ENCODE data around the gene MYO9B. TPM values are rescaled to one million over a fixed set of nuclear protein-coding genes. Genes with fewer than 3 reads are reported as not detected.

MYO9B gene
- total and polyA plus RNA-seq, 7 donors = 24.6 to 95.0 (median 48.2) TPM

DNA sequence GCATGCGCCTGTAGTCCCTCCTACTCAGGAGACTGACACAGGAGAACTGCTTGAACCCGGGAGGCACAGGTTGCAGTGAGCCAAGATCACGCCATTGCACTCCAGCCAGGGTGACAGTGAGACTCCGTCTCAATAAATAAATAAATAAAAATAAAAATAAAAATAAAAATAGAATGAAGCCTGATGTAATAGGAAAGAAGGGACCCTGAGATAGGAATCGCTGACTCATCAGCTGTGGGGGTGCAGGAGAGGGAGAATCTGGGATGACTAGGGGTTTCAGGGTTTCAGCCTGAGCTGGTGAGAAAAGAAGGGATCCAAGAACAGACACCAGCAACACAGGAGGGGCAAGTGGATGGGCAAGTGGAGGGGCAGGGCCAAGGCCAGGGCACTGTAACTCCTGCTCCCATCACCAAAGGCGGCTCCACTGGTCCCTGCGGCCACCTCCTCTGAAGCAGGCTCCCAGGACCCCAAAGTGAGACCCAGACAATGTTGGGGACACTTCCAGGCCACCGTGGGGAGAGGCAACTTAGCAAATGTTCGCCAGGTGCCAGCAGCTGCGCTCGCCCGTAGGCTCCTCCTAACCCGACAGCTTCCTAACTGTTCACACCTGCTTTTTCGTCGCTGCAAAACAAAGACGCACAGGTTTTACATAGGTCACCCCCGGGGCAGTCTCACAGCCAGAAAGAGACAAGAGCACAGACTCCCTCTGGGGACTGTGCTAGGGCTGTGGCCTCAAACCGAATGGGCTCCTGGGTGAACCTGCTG is 1.5 kb upstream of the MYO9B start:
- intact Hi-C loops (cut with DNase I) = no loop called here
- H3K36me3 ChIP-seq = peaks cover 0 to 14% (median 0%) of the 10 kb centered on the region in 4 donors
- TF ChIP-seq, protein P1, sequence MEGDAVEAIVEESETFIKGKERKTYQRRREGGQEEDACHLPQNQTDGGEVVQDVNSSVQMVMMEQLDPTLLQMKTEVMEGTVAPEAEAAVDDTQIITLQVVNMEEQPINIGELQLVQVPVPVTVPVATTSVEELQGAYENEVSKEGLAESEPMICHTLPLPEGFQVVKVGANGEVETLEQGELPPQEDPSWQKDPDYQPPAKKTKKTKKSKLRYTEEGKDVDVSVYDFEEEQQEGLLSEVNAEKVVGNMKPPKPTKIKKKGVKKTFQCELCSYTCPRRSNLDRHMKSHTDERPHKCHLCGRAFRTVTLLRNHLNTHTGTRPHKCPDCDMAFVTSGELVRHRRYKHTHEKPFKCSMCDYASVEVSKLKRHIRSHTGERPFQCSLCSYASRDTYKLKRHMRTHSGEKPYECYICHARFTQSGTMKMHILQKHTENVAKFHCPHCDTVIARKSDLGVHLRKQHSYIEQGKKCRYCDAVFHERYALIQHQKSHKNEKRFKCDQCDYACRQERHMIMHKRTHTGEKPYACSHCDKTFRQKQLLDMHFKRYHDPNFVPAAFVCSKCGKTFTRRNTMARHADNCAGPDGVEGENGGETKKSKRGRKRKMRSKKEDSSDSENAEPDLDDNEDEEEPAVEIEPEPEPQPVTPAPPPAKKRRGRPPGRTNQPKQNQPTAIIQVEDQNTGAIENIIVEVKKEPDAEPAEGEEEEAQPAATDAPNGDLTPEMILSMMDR (IDR thresholded peaks at IDR 0.05) = no peak
- TF ChIP-seq POLR2AphosphoS5 (IDR thresholded peaks at IDR 0.05) = no peak
- no peak for TF ChIP-seq POLR2A (IDR thresholded peaks at IDR 0.05)
- no peak for TF ChIP-seq EP300 (IDR thresholded peaks at IDR 0.05)
- peak overlapping the region in 3 of 4 donors; percentile 87 to 95 (median 90) for H3K27ac ChIP-seq
- no peak for DNase-seq
- H3K9me3 ChIP-seq = no peaks in the 10 kb centered on the region
- peaks cover 0 to 41% (median 35%) of the 10 kb centered on the region in 4 donors for H3K4me1 ChIP-seq
- no peaks in the 10 kb centered on the region for H3K27me3 ChIP-seq
- H3K4me3 ChIP-seq = peak overlapping the region; percentile 60 to 90 (median 76)
- 28 to 46% methylated on average over 18 of the region's 18 CpGs for WGBS, 2 donors

DNA sequence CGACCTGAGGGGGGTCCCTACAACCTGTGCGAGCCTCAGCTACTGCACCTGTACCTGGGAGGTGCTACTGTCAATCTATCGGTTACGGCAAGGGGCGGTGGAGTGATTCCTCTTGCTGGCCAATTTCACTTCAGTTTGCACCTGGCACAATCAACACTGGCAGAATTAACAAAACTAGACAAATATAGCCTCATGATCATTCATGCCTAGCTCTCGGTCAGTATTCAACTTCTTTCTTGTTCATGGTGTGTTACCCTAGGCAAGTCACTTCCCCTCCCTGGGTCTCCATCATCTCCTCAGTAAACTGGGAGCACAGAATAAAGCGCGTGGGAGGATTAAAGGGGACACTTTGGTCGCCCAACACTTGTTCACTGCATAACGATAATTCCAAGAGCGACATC is 943 bp upstream of the MYO9B start:
- peaks cover 0 to 47% (median 41%) of the 10 kb centered on the region in 4 donors for H3K4me1 ChIP-seq
- intact Hi-C loops (cut with DNase I) = loop anchor here (1.0 kb wide), 1 partner anchor 152 kb away; the partner anchor contains the start of gene OCEL1
- TF ChIP-seq EP300 (IDR thresholded peaks at IDR 0.05) = no peak
- TF ChIP-seq, protein P1 (IDR thresholded peaks at IDR 0.05) = no peak
- 3 to 10% methylated on average over 11 of the region's 11 CpGs for WGBS, 2 donors
- no peak for DNase-seq
- peak overlapping the region; percentile 87 to 95 (median 90) for H3K27ac ChIP-seq
- H3K27me3 ChIP-seq = no peaks in the 10 kb centered on the region
- H3K36me3 ChIP-seq = peaks cover 0 to 14% (median 0%) of the 10 kb centered on the region in 4 donors
- H3K9me3 ChIP-seq = no peaks in the 10 kb centered on the region
- H3K4me3 ChIP-seq = peak overlapping the region; percentile 60 to 90 (median 76)

DNA sequence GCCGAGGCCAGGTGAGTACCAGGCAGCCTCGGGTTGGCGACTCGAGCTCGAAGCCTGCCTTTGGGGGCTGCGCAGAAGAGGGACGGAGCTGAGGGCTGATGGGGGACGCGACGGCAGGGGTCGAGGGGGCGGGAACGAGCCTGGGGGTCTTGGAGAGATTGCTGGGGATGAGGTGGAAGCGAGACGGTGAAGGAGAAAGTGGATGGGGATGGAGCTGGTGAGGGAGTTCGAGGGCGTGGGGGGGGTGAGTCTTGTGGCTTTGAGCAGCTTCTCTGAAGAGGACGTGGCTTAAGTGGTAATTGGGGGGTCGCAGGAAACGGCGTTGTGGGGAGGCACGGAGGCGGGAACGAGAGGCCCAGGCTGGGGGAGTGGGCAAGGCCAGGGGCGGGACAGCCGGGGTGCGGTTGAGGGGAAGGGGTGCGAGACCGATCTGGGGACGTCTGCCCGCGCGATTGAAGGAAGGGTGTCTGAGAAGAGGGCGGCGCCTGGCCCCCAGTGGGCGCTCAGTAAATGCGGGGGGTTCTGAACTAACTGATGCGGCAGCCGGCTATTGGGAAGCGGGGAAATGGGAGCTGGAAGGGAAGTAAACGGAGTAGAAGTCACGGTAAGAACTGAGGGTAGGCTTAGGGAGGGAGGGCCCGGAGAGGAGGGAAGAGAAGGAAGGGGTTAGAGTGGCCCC is 426 bp downstream of the MYO9B start:
- no peaks in the 10 kb centered on the region for H3K27me3 ChIP-seq
- TF ChIP-seq POLR2AphosphoS5 (IDR thresholded peaks at IDR 0.05) (peak in 1 of 4 donors; percentile 1), POLR2A (IDR thresholded peaks at IDR 0.05) (no peak)
- peaks cover 0 to 60% (median 47%) of the 10 kb centered on the region in 4 donors for H3K4me1 ChIP-seq
- 1% methylated on average over 43 of the region's 43 CpGs for WGBS, 2 donors
- intact Hi-C loops (cut with DNase I) = loop anchor here (1.0 to 2.0 kb wide), 2 partner anchors 59 to 150 kb away; partner anchors contain the start of gene OCEL1
- peak; percentile 79 for DNase-seq
- peak overlapping the region; percentile 76 to 91 (median 84) for H3K4me3 ChIP-seq
- no peaks in the 10 kb centered on the region for H3K9me3 ChIP-seq
- peaks cover 0 to 5% (median 0%) of the 10 kb centered on the region in 4 donors for H3K36me3 ChIP-seq
- H3K27ac ChIP-seq = peak overlapping the region; percentile 87 to 96 (median 92)

DNA sequence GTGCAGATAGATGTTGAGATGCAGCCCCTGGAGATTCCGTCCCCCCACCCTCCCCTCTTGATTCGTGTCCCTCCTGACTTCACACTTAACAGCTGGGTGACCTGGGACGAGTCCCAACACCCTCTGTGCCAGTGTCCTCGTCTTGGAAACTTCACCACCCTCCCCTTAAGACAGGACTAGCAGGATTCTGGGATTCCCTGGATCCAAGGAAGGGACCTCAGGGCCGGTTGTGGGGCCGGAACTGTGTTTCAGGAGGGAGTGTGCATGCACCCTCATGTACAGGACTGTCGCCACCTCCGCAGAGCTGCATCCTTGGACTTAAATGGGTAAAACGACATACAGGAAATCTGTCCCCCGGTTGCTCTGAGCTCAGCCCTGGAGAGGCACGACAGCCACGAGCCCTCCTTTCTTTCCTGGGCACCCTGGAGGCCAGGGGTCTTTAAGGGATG is 990 bp downstream of the MYO9B start:
- intact Hi-C loops (cut with DNase I) = loop anchor here (2.0 kb wide), 1 partner anchor 58 kb away; no protein-coding TSS in a partner anchor
- peaks cover 0 to 66% (median 47%) of the 10 kb centered on the region in 4 donors for H3K4me1 ChIP-seq
- WGBS, 2 donors = 6% methylated on average over 12 of the region's 12 CpGs
- no peak for DNase-seq
- H3K27ac ChIP-seq = peak overlapping the region; percentile 87 to 96 (median 92)
- peak overlapping the region; percentile 76 to 91 (median 84) for H3K4me3 ChIP-seq
- H3K36me3 ChIP-seq = peaks cover 0 to 5% (median 0%) of the 10 kb centered on the region in 4 donors
- TF ChIP-seq POLR2AphosphoS5 (IDR thresholded peaks at IDR 0.05) (no peak), POLR2A (IDR thresholded peaks at IDR 0.05) (no peak), EP300 (IDR thresholded peaks at IDR 0.05) (no peak)
- TF ChIP-seq, protein P1 (IDR thresholded peaks at IDR 0.05) = no peak
- no peaks in the 10 kb centered on the region for H3K9me3 ChIP-seq
- H3K27me3 ChIP-seq = no peaks in the 10 kb centered on the region

Data from sigmoid colon (tissue), 7 donors.